ENCODE data around the gene MBOAT1.

Gene MBOAT1

GRCh38 chr6:20234136-20234535 lies 21.9 kb upstream of the MBOAT1 start:
- DNase-seq: no peak
- intact Hi-C loops (cut with DNase I): no loop called here

- DNase-seq: no peak
- intact Hi-C loops (cut with DNase I): no loop called here
Measured at GRCh38 chr6:20233007-20233730, 20.9 kb upstream of the MBOAT1 start.

- no peak for DNase-seq
Measured at GRCh38 chr6:20232188-20232587, 19.9 kb upstream of the MBOAT1 start.

GRCh38 chr6:20230401-20231119 lies 18.3 kb upstream of the MBOAT1 start:
- intact Hi-C loops (cut with DNase I): no loop called here
- DNase-seq: no peak

More at GRCh38 chr6:20232188-20232587, 19.9 kb upstream of the MBOAT1 start:
- intact Hi-C loops (cut with DNase I): no loop called here

- DNase-seq: no peak
- intact Hi-C loops (cut with DNase I): no loop called here
Measured at GRCh38 chr6:20229881-20230280, 17.6 kb upstream of the MBOAT1 start.

GRCh38 chr6:20227350-20227749 lies 15.1 kb upstream of the MBOAT1 start:
- intact Hi-C loops (cut with DNase I): no loop called here
- no peak for DNase-seq

- intact Hi-C loops (cut with DNase I): no loop called here
- DNase-seq: no peak
Measured at GRCh38 chr6:20223141-20223540, 10.9 kb upstream of the MBOAT1 start.

GRCh38 chr6:20221421-20221820 lies 9.2 kb upstream of the MBOAT1 start:
- no peak for DNase-seq
- intact Hi-C loops (cut with DNase I): no loop called here

- DNase-seq: no peak
- intact Hi-C loops (cut with DNase I): no loop called here
Measured at GRCh38 chr6:20220359-20220758, 8.1 kb upstream of the MBOAT1 start.

- DNase-seq: no peak
- intact Hi-C loops (cut with DNase I): no loop called here
Measured at GRCh38 chr6:20217891-20218290, 5.6 kb upstream of the MBOAT1 start.

GRCh38 chr6:20217324-20217855 lies 5.1 kb upstream of the MBOAT1 start:
- DNase-seq: no peak
- intact Hi-C loops (cut with DNase I): no loop called here

- DNase-seq: no peak
- intact Hi-C loops (cut with DNase I): no loop called here
Measured at GRCh38 chr6:20215310-20215709, 3.0 kb upstream of the MBOAT1 start.

GRCh38 chr6:20213271-20213798 lies 1.1 kb upstream of the MBOAT1 start:
- no peak for DNase-seq
- intact Hi-C loops (cut with DNase I): no loop called here

GRCh38 chr6:20211941-20212391 lies 303 bp downstream of the MBOAT1 start:
- DNase-seq: peak in 2 of 10 donors; percentile 17
- intact Hi-C loops (cut with DNase I): no loop called here

GRCh38 chr6:20211037-20211940 lies 980 bp downstream of the MBOAT1 start:
- intact Hi-C loops (cut with DNase I): no loop called here
- DNase-seq: no peak

- DNase-seq: no peak
- intact Hi-C loops (cut with DNase I): no loop called here
Measured at GRCh38 chr6:20210158-20210557, 2.1 kb downstream of the MBOAT1 start.

- DNase-seq: no peak
- intact Hi-C loops (cut with DNase I): no loop called here
Measured at GRCh38 chr6:20208687-20209378, 3.4 kb downstream of the MBOAT1 start.

GRCh38 chr6:20207088-20207418 lies 5.2 kb downstream of the MBOAT1 start:
- no peak for DNase-seq
- intact Hi-C loops (cut with DNase I): no loop called here

- DNase-seq: no peak
- intact Hi-C loops (cut with DNase I): no loop called here
Measured at GRCh38 chr6:20205722-20206161, 6.5 kb downstream of the MBOAT1 start.

GRCh38 chr6:20204512-20204894 lies 7.8 kb downstream of the MBOAT1 start:
- intact Hi-C loops (cut with DNase I): no loop called here
- DNase-seq: no peak
